ENCODE data around the gene MBP.

- no peak for TF ChIP-seq REST (IDR thresholded peaks at IDR 0.05; ENCODE audit: insufficient replicate concordance, low read depth)
- TF ChIP-seq CTCF (IDR thresholded peaks at IDR 0.05; ENCODE audit: insufficient read depth, low read length) = no peak
- no peak for TF ChIP-seq POLR2AphosphoS5 (IDR thresholded peaks at IDR 0.05; ENCODE audit: low read depth)
These were observed 4.5 kb upstream of the MBP start for GRCh38 chr18:77136871-77137665.

Measured in HL-60 (cell line).